ENCODE results near the gene GSTM5.
"Not testable (repeated sequence)": the region's sequence is repeated elsewhere in the genome, so short reads cannot be mapped to it uniquely, and the experiment has no call there.

Gene GSTM5

DNA sequence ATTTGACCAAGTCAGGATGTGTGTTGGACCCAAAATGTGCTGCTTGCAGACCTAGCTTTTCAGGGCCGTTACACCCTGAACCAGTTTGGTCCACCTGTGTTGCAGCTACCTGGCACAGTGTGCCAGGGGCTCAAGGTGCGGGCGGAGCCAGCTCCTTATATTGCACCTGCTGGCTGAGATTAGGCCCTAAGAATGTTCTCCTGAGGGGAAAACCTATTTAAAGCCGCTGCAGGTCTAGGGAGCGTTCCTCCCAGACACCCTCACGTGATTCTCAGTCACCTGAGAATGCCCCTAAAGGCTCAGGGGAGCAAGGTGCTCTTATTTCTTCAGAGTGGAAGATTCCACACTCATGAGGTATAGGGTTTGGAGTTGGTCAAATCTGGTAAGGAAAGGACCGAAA lies 16.8 kb downstream of the GSTM5 start:
- DNase-seq (ENCODE audit: low read depth): no peak

- no peak for DNase-seq (ENCODE audit: low read depth)
Observed at GRCh38 chr1:109730666-109731065, 18.6 kb downstream of the GSTM5 start.

DNA sequence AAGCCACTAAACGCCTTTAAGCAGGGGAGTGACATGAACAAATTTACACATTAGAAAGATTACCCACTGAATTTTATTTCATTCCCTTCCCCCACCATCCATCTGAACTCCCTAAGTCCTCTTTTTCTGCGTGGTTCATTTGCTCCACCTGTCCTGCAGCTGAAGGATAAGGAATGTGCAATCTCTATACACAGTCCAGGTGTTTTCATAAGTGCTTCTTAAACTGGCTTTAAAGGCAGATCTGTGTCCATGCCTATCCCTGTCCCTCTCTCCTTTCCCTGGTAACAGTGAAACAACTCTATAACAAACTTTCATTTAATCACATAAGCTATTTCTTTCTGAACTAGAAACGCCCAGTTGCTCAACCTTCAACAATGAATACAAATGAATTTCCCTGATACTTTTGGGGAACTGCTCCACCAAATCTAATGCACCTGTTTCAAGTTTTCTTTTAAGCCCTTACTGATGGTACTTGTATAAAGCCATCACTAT lies 20.4 kb downstream of the GSTM5 start:
- no peak for DNase-seq (ENCODE audit: low read depth)

DNA sequence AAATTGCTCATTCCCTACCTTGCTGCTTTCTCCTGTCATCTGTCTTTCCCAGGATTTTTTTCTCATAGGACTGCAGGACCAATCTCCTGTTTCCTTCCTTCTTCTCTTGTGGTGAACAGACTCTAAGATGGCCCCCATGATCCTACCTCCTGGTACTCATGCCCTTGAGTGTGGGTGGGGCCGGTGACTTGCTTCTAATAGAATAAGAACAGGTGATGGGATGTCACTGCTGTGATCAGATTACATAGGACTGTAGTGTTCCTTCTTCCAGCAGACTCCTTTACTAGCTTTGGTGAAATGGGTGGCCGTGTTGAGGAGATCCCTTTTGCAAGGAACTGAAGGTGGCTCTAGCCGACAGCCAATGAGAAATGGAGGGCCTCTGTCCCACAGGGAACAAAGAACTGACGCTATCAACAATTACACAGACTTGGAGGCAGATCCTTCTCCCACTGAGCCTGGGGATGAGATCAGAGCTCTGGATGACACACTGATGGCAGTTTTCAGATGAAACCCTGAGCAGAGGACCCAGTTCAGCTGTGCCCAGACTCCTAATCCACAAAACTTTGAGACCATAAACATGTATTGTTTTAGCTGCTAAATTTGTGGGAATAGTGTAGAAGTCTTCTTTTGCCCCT lies 21.3 kb downstream of the GSTM5 start:
- no peak for DNase-seq (ENCODE audit: low read depth)

GRCh38 chr1:109739738-109740614 lies 27.9 kb downstream of the GSTM5 start:
- DNase-seq (ENCODE audit: low read depth): peak; percentile 80

GRCh38 chr1:109740615-109741373 lies 28.7 kb downstream of the GSTM5 start, which contains the start of gene GSTM3:
GSTM3 (minus strand) TSS chr1:109741038; CDS start chr1:109740287, 751 bp downstream.
- DNase-seq (ENCODE audit: low read depth): no peak

DNA sequence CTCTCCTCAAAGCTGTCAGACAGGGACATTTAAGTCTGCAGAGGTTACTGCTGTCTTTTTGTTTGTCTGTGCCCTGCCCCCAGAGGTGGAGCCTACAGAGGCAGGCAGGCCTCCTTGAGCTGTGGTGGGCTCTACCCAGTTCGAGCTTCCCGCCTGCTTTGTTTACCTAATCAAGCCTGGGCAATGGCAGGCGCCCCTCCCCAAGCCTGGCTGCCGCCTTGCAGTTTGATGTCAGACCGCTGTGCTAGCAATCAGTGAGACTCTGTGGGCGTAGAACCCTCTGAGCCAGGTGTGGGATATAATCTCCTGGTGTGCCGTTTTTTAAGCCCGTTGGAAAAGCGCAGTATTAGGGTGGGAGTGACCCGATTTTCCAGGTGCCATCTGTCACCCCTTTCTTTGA lies 36.3 kb downstream of the GSTM5 start:
- DNase-seq (ENCODE audit: low read depth): not testable (repeated sequence)

DNA sequence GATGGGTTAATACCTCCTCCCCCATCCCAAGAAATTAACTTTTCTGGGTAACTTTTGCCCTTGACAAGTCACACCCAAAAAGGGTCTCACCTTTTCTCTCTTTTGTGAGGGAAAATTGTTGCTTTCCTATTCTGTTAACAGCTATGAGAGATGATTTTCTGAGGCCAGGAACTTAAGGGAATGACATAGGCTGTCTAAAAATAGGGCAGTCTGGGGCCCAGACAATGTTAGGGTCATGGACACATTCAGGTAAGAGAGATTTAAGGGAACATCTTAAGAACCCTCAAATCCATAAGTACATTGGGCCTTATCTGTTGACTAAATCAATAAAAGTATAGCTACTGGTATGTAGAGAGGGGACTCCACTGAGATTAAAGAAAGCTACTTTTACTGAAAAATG lies 37.2 kb downstream of the GSTM5 start:
- no peak for DNase-seq (ENCODE audit: low read depth)

DNA sequence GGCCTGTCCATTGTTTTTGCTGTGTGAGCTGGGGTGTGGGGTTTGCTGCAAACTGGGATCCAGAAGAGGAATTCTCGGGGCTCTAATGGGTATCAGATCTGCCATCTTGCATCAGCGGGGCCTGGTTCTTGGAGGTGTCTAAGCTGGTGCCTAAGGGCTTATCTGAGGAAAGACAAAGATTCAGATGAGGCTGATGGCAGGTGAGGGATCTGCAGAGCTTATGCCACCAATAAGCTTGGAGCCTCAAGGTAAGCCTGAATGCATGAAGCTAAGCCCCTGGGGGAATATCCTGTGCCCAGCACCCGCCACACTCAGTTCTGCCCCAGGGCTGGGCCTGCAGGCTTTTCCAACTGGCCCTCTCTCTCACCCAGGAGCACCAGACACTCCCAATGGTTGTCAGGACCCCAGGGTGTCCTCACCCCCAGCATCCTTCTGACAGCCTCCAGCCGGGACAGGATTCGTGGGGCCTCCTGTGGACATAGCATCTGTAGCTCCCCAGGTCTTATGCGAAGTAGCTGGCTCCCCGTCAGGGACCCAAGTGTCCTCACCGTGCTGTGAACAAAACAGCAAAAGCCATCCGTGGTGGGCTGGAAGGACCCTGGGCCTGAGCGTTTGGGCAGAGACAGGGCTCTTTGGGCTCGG lies 38.3 kb downstream of the GSTM5 start:
- no peak for DNase-seq (ENCODE audit: low read depth)

DNA sequence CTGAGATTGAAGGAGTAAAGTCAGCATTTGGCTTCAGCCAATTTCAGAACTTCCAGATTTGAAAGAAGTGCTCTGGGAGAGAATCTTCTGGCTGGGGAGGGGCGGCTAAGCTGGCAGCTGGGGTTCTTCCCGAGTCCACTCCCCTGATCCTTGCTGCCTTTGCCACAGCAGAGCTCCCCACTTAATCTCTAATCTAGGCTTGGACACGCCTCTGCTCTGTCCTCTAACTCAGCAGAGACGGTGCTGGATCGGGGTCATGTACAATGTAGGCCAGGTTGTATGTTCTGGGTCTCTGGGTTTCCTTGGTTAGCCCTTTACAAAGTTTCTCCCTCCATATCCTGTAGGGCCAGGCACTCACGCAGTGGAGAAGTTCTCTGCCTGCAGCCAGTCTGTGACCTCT lies 38.9 kb downstream of the GSTM5 start:
- no peak for DNase-seq (ENCODE audit: low read depth)

DNA sequence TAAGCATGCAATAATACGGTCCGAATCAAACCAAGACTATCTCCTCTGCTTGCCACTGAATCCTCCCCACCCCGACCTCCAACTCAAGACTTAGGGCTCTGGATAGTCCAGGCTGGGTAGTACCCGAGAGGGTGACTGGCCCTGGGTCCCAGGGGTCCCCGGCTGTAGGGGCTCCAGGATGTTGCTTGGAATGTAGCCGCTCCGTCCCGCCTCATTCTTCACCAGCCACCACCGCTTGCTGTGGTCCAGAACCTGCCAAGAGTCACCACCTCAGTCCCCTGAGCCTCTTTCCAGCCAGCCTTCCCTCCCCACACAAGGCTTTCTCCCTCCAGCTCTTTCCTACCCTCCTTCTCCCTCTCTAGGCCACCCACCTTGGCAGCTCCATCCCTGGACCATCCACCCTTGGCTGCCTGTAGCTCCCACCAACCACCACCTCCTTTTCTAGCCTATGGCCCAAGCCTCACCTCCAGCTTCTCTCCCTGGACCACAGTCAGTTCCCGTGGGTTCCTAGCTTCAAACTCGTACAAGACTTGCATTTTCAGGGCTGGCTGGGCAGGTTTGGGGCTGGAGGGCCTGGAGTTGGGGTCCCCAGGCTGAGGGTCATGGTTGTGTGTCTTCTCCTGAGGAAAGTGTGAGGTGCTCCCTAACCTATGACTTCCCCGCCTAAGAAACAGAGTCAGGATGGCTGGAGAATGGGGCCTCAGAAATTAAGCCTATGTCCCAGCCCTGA lies 39.6 kb downstream of the GSTM5 start:
- DNase-seq (ENCODE audit: low read depth): no peak

GRCh38 chr1:109754738-109755137 lies 42.7 kb downstream of the GSTM5 start:
- DNase-seq (ENCODE audit: low read depth): no peak

DNA sequence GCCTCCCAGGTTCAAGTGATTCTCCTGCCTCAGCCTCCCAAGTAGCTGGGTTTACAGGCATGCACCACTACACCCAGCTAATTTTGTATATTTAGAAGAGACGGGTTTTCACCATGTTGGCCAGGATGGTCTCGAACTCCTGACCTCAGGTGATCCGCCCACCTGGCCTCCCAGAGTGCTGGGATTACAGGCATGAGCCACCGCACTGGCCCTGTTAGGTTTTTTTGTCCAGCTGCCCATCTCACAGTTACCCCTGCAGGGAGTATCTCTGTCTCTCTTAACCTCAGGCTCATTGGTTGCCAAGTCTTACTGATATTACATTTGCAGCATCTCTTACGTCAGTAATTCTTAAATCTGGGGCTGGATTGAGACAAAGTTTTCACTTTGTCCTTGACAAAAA lies 44.3 kb downstream of the GSTM5 start:
- not testable (repeated sequence) for DNase-seq (ENCODE audit: low read depth)

DNA sequence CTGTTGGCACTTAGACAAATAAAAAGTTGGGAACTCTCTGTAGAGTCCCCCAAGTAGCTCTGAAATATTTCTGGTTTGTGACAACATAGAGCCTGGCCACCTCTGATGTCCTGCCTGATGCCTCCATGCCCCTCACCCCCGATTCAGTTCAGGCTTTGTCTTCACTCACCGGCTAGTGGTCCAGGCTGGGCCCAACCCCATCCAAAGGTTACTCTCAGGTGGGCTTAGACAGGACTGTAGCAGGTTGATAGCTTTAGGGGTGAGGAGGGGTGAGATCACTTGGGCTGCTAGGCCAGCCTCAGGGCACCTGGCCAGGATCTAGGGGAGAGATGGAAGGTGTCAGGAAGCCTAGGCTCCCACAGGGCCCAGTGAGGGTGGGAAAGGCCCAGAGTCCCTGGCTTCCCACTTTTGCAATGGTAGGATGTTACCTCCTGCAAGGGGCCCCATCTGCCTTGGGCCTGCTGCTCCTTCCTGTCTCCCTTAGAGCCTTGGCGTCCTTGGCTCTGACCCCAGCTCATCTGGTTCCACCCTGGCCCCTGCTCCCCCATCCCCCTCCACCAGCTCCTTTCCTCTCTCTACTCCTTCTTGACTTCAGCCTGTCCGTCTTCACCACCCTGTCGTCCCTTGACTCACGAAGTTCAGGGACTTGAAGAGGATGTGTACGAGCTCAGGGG lies 44.9 kb downstream of the GSTM5 start:
- DNase-seq (ENCODE audit: low read depth): no peak

GRCh38 chr1:109757936-109758786 lies 46.1 kb downstream of the GSTM5 start:
- DNase-seq (ENCODE audit: low read depth): no peak

DNA sequence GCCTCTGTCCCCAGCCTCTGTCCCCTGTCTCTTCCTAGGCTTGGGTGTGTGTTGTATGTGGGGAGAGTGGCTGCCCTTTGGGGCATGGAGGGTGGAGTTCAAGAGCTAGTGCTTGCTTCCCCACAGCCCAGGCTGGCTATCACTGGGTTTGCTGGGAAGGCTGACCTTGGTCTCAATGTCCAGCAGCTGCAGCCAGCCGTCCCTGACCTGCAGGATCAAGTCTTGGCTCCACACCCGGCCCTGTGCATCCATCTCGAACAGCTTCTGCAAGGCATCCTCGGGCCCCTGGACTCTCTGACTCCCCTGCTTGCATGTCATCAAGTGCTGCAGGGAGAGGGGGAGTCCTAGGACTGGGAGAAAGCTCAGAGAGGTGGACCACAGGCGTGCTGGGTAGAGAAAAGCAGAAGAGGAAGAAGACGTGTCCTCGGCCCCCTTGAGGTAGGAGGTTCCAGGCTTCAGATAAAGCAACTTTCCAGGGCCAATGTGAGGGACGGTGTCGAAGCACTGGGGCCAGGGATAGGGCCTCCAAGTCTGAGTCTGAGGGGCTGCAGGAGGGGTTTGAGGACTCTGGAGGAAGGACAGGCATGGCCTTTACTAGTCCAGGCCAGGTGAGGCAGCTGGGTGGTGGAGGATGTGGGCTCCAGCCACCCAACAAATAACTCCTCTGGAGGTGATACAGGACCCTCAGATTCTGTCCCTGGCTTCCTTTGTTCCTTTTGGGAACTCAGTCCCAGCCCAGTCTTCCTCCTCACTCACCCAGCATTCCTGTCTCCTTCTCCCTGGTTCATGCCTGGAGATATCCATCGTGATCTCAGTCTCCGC lies 47.7 kb downstream of the GSTM5 start:
- no peak for DNase-seq (ENCODE audit: low read depth)

- no peak for DNase-seq (ENCODE audit: low read depth)
Observed at GRCh38 chr1:109760581-109761226, 48.7 kb downstream of the GSTM5 start.

Data from T follicular helper cell (primary cell).